NCI-H774 (cell line): Measurements from ENCODE around the gene KIF18B.

ENCODE experiments used
- DNase-seq: peaks from one replicate; lab custom pipeline; 2025; lab: John Stamatoyannopoulos, UW

KIF18B gene

DNA sequence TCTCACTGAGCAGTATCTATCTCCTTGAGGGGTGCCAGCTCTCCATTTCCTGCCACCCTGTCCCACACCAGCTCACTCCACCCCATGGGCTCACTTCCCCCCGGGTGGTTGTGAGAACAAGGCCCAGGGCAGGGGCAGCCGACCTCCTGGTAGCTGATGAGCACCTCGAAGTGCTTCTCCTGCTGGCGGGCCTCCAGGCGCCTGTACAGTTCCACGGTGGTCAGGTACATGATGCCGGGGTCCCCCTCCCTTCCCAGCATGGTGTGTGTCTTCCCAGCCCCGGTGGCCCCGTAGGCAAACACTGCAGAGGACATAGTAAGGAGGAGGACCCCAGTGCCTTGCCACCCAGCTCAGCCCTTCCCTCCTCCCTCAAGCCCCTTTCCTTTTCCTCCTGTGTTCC lies 12.5 kb downstream of the KIF18B start:
- no peak for DNase-seq

DNA sequence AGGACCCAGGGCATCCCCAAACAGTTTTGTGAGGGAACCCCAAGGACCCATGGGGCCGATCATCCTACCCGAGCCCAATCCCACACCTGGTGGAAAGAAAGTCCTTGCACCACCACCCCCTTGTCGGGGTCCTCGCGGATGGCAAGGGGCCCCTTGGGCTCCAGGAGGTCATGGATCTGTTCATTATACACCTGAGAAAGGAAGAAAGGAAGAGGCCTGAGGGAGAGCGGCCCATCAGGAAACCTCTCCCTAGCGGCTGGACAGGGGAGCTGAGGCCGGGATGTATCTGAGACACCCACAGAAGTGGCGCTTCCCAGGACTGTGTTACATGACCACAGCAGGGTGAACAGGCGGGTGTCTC lies 12.8 kb downstream of the KIF18B start:
- DNase-seq = no peak

DNA sequence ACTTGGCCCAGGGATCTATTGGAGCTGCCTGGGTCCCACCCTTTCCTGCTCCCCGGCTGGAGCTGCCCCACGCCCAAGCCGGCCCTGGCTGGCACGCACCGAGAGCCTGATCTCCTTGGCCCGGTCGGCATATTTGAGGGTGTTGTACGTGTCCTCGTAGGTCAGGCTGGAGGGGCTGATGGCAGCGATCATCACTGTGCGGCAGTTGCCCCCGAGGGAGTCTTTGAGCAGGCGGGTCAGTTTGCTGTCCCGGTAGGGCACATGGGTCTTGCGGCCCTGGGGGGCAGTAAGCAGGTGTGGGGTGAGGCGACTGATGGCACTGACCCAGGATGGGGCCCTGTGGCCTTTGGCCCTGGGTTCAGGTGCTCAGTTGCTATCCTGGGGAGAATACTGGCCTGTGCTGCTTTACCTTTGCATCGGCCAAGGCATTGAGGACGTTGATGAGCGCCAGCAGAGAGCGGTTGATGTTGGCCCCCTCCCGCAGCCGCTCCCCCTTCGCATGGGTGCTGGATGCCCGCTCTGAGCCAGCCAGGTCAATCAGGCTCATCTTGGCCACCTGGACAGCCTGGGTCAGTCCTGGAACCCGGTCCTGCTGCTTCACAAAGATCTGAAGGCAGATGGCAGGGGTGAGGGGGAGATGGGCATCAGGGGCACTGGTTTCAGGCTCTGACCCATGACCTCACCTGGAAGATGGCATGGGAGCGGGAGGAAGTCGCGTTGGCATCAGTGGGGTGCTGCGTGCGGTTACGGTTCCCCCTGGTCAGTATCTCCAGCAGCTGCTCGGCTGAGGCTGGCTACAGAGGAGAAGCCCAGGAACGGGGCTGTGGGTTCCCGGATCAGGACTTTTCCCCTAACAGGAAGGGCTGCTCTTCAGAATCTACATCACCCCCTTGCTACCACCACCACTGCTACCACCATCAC lies 13.5 kb downstream of the KIF18B start:
- no peak for DNase-seq

DNA sequence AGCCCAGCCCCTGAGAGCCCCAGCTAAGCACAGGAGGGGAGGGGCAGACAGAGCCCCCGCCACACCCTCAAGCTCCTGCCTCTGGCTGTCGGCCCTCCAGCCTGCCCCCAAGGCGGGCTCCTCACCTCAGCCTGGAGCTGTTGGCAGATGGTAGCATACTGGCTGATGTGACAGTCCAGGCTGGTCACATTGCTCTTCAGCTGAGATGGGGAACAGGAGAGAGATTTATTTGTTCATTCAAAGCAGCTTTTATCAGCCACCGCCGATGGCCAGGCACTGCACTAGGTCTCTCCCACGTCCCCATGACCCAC lies 14.8 kb downstream of the KIF18B start:
- no peak for DNase-seq

DNA sequence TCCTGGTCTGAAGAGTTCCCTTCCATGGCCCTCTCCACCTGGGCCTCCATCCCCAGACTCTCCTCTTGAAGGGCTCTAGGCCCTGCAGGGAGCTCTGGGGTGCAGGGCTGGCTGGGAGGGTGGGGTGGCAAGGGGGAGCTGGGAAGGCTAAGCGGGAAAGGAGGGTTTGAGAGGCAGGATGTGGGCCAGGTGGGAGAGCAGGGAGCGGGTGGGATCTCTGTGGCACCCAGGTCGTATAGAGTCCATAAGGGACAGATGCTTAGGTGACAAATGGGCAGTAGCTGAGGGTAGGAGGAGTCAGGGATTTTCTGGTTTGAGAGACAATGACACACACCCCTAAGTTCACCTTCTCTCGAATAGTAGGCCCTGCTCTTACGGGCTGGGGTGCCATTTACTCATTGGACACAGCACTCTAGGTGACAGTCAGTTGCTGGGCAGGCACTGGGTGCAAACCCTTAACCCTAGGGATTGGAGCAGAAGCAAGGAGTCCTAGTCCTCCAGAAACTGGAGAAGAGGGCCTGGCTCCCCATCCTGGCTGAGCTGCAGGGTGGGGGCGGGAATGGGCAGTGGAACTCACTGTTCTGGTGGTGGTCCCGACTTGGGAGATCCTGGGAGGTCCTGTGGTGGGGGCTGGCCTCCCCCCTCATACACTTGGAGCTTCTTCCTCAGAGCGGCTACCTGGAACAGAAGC lies 15.3 kb downstream of the KIF18B start:
- DNase-seq = no peak

DNA sequence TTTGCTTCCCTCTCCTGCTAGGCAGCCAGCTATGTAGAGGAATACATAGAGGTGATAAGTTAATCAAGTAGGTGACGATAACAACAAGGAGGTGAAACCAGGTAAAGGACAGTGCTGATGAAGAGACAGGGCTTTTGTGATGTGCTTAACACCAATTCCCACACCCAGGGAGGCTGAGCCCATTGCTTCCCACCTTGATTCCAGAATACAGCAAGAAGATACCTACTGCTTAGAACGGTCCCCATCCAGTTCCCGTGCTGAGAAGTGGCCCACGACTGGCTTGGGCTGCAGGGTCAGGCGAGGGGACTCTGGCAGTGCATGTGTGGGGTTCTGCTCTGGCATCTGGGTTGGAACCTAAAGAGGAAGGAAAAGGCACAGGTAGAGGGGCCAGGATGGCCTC lies 16.2 kb downstream of the KIF18B start:
- no peak for DNase-seq

DNA sequence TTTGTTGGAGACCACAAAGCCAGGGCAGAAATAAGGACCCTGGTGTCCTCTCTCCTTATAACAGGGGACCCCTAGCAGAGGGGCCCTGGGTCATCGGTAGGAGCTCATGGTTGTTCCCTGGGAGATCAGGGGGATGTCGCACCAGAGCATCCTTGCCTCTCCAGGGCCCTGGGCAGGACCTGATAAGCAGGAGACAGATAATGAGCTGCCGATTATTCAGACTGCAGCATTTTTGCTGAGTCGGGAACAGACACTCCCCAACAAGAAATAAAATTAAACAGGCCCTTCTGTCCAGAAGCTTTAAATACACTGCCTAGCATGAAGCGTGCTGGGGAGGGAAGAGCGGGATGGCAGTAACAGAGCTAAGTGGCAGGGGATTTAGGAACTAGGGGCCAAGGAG lies 16.9 kb downstream of the KIF18B start:
- DNase-seq = no peak

DNA sequence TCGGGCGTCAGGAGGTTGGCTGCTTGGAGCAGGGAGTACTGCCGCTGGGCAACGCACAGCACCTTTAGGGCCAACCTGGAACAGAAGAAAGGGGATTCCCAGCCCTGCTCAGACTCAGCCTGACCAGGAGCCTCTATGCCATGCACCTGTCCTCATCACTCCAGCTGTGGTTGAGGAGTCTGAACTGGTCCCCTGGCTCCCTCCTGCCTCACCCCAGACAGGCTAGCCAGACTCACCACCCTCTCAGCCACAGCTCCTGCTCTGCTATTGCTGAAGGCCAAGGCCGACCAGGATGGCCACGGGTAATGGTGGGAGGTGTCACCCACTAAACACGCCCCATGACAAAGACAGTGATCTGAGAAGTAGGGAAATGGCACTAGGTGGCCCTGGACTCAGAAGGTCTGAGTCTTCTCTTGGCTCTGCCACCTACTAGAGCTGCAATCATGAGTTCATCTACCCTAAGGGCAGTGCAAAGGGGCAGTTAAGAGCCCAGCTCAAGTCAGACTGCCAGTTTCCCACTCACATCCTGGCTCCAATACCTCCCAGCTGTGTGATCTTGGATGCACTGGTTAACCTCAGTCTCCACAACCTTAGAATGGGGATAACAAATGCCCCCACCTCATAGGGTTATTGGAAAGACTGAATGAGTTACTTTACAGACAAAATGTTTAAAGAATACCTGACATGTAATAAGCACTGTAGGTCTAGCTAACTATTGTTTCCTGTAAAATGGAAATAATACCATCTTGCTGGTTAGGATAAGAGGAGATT lies 18.4 kb downstream of the KIF18B start:
- DNase-seq = no peak

DNA sequence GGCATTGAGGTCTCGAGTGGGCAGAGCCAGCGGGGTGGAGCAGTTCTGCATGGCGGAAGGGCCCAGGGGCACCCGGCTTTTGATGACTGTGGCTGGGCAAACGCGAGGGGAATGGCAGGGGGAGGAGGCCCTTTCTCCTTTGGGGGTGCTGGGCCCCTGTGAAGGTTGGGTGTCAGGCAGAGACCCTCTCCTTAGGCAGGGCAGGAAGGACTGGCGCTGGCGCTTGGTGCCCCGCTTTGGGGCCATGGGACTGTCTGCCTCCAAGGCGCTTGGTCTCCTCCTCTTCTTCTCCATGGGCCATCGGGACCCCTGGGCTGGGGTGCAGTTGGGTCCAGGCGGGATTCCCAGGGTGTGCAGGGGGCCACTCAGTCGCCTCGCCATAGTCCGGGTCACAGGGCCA lies 19.4 kb downstream of the KIF18B start:
- DNase-seq = no peak

DNA sequence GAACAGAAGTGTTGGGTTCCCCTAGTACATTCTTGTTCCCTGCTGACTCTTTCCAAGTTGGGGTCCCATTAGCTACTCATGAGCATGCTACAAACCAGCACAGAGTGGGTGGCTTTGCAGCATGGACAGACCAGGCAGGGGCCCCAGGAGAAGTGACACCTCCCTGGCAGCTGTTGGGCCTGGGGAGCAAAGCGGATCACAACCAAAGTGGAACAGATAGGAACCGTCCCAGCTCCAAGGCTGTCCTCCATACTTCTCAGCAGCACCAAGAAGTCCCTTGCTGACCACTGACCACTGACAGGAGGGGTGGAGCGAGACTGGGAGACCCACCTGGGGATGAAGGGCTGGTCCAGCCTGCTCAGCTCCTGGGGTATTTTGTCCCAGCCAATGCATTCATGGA lies 19.9 kb downstream of the KIF18B start:
- DNase-seq = no peak

DNA sequence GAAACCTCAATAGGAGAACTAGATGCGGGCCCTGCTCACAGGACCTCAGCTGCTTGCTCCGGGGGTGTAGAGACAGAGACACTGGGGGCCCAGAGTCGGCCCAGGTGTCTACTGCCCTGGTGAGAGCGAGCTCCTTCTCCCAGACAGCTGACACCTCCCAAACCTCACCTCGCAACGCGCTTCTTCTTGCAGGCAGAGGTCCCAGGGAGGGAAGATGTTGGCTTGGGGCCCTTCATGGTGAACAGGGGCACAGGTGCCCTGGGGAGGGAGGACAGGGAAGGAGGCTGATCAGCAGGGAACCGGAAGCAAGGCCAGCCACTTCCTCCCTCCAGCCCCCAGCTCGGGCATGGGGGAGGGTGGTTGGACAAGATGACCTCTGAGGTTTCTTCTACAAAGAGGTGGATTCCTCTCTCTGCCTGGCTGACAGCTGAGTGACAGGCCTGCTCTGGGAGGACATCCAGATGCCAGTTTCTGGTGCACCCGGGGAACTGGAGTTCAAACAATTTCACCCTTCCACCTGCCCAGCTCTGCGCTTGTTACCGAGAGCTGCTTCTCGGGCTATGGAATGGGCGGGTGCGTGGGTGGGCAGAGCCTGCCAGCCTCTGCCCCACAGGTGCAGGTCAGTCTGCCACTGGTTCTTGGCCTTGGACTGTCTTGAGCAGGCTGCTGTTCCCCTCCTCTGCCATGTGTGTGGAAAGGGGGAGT lies 20.6 kb downstream of the KIF18B start:
- no peak for DNase-seq

DNA sequence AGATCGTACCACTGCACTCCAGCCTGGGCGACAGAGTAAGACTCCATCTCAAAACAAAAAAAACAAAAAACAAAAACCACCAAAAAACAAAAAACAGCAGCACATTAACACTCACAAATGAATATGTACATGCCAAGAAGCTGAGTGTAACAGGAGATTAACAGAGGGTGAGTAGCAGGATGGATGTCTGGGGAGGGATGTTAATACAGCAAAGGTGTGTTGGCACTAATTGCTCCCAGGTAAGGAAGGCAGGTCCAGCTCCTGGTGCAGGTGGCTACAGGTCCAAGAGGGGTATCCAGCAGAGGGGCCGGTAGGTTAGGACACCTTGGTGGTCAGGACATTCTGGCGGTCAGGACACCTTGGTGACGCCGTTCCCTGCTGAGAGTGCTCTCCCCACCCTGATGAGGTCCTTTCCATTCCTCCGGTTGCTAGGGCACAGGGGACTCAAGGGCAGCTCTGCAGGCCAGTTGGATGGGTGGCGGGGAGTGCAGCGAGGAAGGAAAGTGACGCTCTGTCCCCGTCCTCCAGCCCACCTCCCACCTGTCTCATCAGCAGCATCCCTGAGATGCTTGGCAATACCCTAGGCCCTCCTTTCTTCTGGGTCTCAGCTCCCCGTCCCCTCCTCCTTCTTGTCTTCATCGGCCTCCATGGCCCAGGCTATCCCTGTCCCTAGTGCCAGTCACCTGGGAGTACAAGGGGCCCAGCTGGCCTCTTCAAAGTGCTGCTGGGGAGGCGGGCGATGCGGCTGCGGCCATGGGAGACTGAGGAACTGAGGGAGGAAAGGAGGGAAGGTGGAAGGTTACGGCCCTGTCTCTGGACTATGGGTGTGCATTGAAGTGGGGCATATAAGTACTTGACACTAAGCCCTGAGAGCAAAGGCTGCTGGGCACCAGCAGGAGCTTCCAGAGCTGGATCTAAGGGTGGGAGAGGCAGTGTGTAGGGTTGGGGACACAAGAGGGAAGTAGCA lies 21.6 kb downstream of the KIF18B start:
- DNase-seq = no peak

DNA sequence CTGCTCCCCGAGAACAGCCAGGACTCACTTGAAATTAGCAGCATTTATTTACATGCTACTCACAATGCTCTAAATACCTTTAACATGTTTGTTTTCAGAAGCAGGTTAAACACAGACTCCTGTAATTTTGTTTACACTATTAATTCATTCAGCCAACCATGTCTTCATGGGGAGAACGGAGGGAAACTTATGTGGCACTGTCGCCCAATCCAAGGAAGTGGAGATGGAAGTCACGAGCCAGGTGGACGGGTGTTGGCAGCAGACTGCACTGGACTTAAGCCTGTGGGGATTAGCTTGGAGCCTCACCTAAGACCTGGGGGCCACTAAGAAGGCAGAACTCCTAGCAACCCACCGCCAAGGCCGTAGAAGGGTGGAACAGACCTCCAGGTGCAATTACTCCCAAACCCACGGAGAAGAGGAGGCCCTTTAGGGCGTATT lies 23.4 kb downstream of the KIF18B start:
- DNase-seq = peak; percentile 21

DNA sequence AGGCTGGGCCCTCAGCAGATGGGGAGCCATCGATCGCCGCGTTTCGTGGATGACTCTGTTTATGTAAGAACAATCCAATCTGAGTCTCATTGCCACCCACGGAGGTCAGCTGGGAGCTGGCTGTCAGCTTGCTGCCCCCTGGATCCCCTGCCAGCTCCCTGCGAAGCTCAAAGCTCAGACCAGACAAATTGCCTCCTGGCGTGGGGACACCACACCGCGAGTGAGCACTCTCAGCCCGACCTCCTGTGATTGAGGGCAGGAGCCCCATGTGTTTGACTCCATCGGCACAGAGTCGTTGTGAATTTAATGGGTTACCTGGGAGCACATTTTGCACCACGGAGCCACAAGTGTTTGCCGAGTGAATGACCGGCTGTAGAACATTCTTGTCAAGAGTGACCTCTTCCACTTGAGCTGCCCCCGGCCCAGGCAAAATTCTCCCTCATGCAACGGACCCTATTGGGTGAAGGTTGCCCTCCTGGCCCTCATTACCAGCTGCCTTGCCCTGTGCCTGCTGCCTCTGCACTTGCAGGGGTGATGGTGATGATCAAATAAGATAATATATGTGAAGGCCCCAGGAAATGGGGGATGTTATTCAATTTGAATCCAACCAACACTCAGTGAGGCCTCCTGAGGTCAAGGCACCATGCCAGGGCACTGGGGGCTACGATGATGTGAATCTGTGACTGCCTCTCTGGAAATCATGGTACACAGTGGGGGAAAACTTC lies 24.7 kb downstream of the KIF18B start:
- DNase-seq = no peak

DNA sequence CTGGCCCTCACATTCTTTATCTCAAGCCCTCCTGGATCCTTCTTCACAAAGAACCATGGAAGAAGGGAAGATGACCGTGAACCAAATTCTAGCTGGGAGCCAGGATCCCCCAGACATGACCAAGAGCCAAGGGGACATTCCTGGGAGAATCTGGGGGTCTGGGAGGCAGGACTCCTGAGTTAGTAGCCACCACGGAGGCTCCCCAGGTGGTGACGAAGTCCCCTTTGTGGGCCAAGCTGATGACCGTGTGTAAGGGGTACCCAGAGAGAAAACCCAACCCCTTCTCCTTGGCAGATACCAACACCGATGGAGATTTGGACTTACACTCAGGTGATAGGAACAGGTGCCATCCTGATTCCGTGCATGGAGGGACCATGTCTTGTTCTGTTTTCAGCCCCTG lies 25.4 kb downstream of the KIF18B start:
- DNase-seq = no peak

DNA sequence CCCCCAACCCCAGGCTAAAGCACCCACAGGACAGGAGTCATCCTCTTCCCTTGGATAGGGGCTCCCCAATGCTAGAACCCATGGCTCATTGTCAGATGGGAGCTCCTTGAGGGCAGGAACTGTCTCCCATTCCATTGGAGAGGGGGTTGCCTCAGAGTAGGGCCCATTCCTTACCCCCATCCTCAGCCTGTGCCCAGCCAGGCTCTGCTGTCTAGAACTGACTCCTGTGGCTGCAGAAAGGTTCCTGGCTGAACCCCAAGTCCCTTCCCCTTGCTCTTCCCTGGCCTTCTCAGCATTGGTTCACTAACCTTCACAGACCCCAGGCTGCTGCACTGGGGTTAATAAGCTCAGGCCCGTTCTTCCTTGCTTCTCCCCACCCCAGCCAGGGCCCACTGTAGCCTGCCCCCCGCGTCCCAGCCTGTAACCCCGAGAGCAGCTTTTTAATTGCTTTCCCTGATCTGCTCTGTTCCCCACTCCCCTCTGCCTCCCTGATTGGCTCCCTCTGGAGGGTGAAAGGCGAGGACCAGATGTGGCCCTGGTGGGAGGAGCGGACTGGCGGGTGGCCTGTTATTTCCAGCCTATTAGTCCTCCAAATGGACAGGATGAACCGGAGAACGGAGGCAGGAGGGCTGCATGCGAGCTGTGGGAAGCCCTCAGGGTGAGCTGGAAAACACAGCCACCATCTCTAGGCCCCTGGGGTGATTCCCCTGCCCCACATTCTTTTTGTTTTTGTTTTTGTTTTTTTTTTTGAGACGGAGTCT lies 26.3 kb downstream of the KIF18B start:
- DNase-seq = no peak

DNA sequence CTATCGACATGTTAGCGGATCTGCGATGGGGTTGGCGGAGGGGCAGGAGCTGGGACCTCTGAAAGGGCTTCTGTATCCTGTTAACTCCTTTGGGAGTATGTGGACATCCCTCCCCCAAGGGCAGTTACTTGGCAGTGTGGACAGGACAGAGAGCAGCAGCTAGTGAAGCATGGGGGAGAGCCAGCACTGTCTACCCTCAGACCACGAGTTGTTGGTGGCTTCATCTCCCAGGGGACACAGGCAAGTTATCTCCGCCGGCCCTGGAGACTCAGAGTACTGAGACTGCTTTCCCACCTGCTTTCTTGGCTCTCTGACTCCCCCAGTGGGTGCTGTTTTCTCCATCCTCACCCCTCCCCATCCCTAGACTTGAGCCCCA lies 27.0 kb downstream of the KIF18B start:
- no peak for DNase-seq

DNA sequence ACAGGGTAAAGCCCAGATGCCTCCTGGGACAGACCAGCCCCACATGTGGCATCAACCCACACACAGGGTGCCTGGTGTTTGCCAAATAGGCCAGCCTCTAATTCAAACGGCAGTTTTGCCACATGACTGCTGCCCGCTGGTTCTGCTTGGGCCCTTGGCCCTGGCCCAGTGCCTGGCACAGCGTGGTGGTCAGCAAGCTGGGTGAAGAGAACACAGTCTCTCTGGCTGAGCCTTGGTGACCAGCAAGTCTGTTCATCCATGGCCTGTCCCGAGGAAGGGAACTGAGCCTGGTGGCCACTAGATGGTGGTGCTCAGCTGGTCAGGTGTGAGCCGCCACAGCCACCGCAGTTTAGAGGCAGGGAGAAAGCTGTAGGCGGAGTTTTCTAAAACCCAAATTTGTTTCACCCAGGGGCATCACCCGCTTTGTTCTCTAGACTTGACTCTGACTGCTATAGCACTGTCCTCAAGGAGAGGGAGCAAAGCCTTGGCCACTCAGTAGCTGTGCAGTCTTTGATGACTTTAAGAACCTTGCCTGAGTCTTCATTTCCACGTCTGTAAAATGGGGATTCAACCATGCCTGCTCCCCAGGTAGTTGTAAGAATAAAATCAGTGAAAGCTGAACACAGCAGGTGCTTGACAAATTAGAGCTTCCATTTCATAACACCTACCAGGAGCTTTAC lies 27.5 kb downstream of the KIF18B start:
- DNase-seq = peak; percentile 63

DNA sequence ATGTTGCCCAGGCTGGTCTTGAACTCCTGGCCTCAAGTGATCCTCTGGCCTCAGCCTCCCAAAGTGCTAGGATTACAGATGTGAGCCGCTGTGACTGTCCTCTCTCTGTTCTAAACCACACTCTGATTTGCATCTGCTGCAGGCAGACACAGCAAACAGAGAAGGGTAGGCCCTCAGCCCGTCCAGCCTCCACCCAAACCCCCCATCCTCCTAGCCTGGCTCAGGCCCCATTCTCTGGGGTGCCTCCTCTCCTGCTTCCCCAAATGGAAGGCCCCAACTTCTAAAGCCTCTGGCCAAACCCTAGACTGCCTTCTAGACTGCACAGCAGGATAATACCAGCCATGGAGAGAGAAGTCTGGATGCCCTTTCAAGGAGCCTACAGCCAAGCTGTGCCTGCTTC lies 28.2 kb downstream of the KIF18B start:
- DNase-seq = no peak
